ENCODE measurements around the gene NUP62CL.

- no peak for TF ChIP-seq CTCF (conservative IDR thresholded peaks at IDR 0.05)
- TF ChIP-seq ZFX (IDR thresholded peaks at IDR 0.05): no peak
These were observed 70.3 kb downstream of the NUP62CL start for GRCh38 chrX:107135965-107136307.

All from C4-2B (cell line).